ENCODE results near the gene CUX1.
"Not testable (repeated sequence)": the region's sequence is repeated elsewhere in the genome, so short reads cannot be mapped to it uniquely, and the experiment has no call there.

The CUX1 gene

GRCh38 chr7:102201576-102201975 is 384.1 kb downstream of the CUX1 start:
- DNase-seq = no peak

GRCh38 chr7:102202556-102202955 is 385.1 kb downstream of the CUX1 start:
- no peak for DNase-seq

- DNase-seq = no peak
These were observed 385.8 kb downstream of the CUX1 start for GRCh38 chr7:102203218-102203617.

- DNase-seq = no peak
These were observed 386.8 kb downstream of the CUX1 start for GRCh38 chr7:102204212-102204611.

- DNase-seq = no peak
These were observed 388.5 kb downstream of the CUX1 start for GRCh38 chr7:102205915-102206314.

GRCh38 chr7:102208826-102209225 is 391.4 kb downstream of the CUX1 start:
- no peak for DNase-seq

GRCh38 chr7:102210787-102211186 is 393.4 kb downstream of the CUX1 start:
- no peak for DNase-seq

GRCh38 chr7:102211590-102212550 is 394.4 kb downstream of the CUX1 start:
- no peak for DNase-seq

- DNase-seq = no peak
These were observed 397.1 kb downstream of the CUX1 start for GRCh38 chr7:102214477-102215072.

- no peak for DNase-seq
These were observed 397.8 kb downstream of the CUX1 start for GRCh38 chr7:102215256-102215655.

GRCh38 chr7:102215711-102216110 is 398.3 kb downstream of the CUX1 start:
- no peak for DNase-seq

GRCh38 chr7:102216573-102217314 is 399.3 kb downstream of the CUX1 start:
- no peak for DNase-seq

- DNase-seq = no peak
These were observed 402.9 kb downstream of the CUX1 start for GRCh38 chr7:102220229-102220850.

- DNase-seq = no peak
These were observed 403.8 kb downstream of the CUX1 start for GRCh38 chr7:102220960-102221800.

- no peak for DNase-seq
These were observed 404.5 kb downstream of the CUX1 start for GRCh38 chr7:102221961-102222360.

- DNase-seq = no peak
These were observed 405.0 kb downstream of the CUX1 start for GRCh38 chr7:102222445-102222844.

GRCh38 chr7:102223184-102223583 is 405.8 kb downstream of the CUX1 start:
- DNase-seq = no peak

GRCh38 chr7:102225025-102225424 is 407.6 kb downstream of the CUX1 start:
- DNase-seq = no peak

GRCh38 chr7:102227371-102227770 is 409.9 kb downstream of the CUX1 start:
- DNase-seq = no peak

GRCh38 chr7:102228935-102229334 is 411.5 kb downstream of the CUX1 start:
- DNase-seq = no peak

- DNase-seq = not testable (repeated sequence)
These were observed 412.7 kb downstream of the CUX1 start for GRCh38 chr7:102230162-102230561.

- DNase-seq = no peak
These were observed 413.2 kb downstream of the CUX1 start for GRCh38 chr7:102230593-102230992.
